IMR-90 (cell line): ENCODE results near the gene IQGAP2. TPM values are rescaled to one million over a fixed set of nuclear protein-coding genes. Genes with fewer than 3 reads are reported as not detected.

ENCODE experiments used
- ATAC-seq: fragments of 200-7000 bp; cut with Tn5 transposase; 2 replicates; pipeline ENCODE4 v1.9.1; 2020; ENCODE audit warnings: low read depth, mild to moderate bottlenecking, moderate library complexity
- BruUV-seq: library from RNA; stranded (reverse); fragments of 400-500 nt; replicated peaks from 2 replicates; lab custom pipeline; 2021; lab: Mats Ljungman, UMichigan
- CTCF ChIA-PET: fragments of 300-600 bp; formaldehyde crosslinking; extraction: SDS; loops from one replicate; lab custom pipeline; 2021; ENCODE audit warnings: antibody characterized with exemption; lab: Yijun Ruan, JAX
- POLR2A ChIA-PET: fragments of 300-600 bp; sonication (Branson Sonifier 250); formaldehyde crosslinking; loops from one replicate; lab custom pipeline; 2022; ENCODE audit warnings: antibody characterized with exemption; ENCODE audit not compliant: unreplicated experiment; lab: Charles Lee
- DNase-seq: peaks from one replicate; pipeline ENCODE4 v3.0.0; 2013
- H2AFZ ChIP-seq: replicated peaks from 2 replicates; pipeline ENCODE3; 2013; ENCODE audit warnings: low read length, mild to moderate bottlenecking; ENCODE audit not compliant: poor library complexity
- H2AK5ac ChIP-seq: 2 replicates; pipeline ENCODE4 v1.6.1; 2013; ENCODE audit warnings: low read depth, low read length, inconsistent platforms
- H2AK9ac ChIP-seq: replicated peaks from 2 replicates; pipeline ENCODE3; 2013; ENCODE audit warnings: mild to moderate bottlenecking, low read depth, low read length, moderate library complexity; ENCODE audit not compliant: poor library complexity
- H2BK120ac ChIP-seq: 2 replicates; pipeline ENCODE4 v1.6.1; 2013; ENCODE audit warnings: low read depth, low read length, inconsistent platforms
- H2BK15ac ChIP-seq: 3 replicates; pipeline ENCODE4 v1.6.1; 2013; ENCODE audit warnings: low read depth, low read length, inconsistent platforms
- H2BK20ac ChIP-seq: 2 replicates; pipeline ENCODE4 v1.6.1; 2013; ENCODE audit warnings: low read depth, mild to moderate bottlenecking, inconsistent platforms, low read length, moderate library complexity
- H2BK5ac ChIP-seq: 2 replicates; pipeline ENCODE4 v1.6.1; 2013; ENCODE audit warnings: mild to moderate bottlenecking, low read depth, low read length, inconsistent platforms; ENCODE audit not compliant: poor library complexity, severe bottlenecking
- H3K14ac ChIP-seq: replicated peaks from 2 replicates; pipeline ENCODE4 v1.6.1; 2013; ENCODE audit warnings: low read depth, low read length, inconsistent platforms
- H3K18ac ChIP-seq: 2 replicates; pipeline ENCODE4 v1.6.1; 2013; ENCODE audit warnings: low read depth, low read length, control low read depth
- H3K23ac ChIP-seq: 2 replicates; pipeline ENCODE4 v1.6.1; 2013; ENCODE audit warnings: low read depth, low read length, inconsistent platforms
- H3K27ac ChIP-seq: 2 replicates; pipeline ENCODE4 v1.5.1; 2013; ENCODE audit warnings: mild to moderate bottlenecking, control low read depth, low read length; ENCODE audit not compliant: insufficient read depth
- H3K27me3 ChIP-seq: 2 replicates; pipeline ENCODE4 v1.6.1; 2013; ENCODE audit warnings: low read length; ENCODE audit not compliant: control insufficient read depth, insufficient read depth
- H3K36me3 ChIP-seq: 2 replicates; pipeline ENCODE4 v1.6.1; 2013; ENCODE audit warnings: low read length, mixed read lengths; ENCODE audit not compliant: control insufficient read depth, insufficient read depth
- H3K4ac ChIP-seq: 2 replicates; pipeline ENCODE4 v1.6.1; 2013; ENCODE audit warnings: low read depth, low read length, inconsistent platforms
- H3K4me1 ChIP-seq: 2 replicates; pipeline ENCODE4 v1.6.1; 2013; ENCODE audit warnings: low read length, mixed read lengths; ENCODE audit not compliant: control insufficient read depth, insufficient read depth
- H3K4me2 ChIP-seq: 2 replicates; pipeline ENCODE4 v1.6.1; 2013; ENCODE audit warnings: low read depth, mild to moderate bottlenecking, control low read depth, low read length, moderate library complexity
- H3K4me3 ChIP-seq: 2 replicates; pipeline ENCODE4 v1.5.1; 2013; ENCODE audit warnings: low read depth, mild to moderate bottlenecking, control low read depth, low read length, moderate library complexity; ENCODE audit not compliant: insufficient read depth
- H3K56ac ChIP-seq: 2 replicates; pipeline ENCODE4 v1.6.1; 2013; ENCODE audit warnings: low read length, inconsistent platforms; ENCODE audit not compliant: insufficient read depth; ENCODE audit errors: extremely low read depth
- H3K79me1 ChIP-seq, 2 experiments: 2 replicates each; pipeline ENCODE4 v1.6.1; 2013; ENCODE audit warnings: low read length in 2 of 2, inconsistent platforms in 1 of 2, low read depth in 1 of 2
- H3K9ac ChIP-seq: 2 replicates; pipeline ENCODE4 v1.6.1; 2013; ENCODE audit warnings: low read depth, low read length, control low read depth
- H3K9me1 ChIP-seq: 2 replicates; pipeline ENCODE4 v1.6.1; 2013; ENCODE audit warnings: low read length, inconsistent platforms; ENCODE audit not compliant: insufficient read depth
- H3K9me3 ChIP-seq: 2 replicates; pipeline ENCODE4 v1.6.1; 2013; ENCODE audit warnings: low read length; ENCODE audit not compliant: control insufficient read depth, insufficient read depth
- H4K20me1 ChIP-seq: 2 replicates; pipeline ENCODE4 v1.6.1; 2013; ENCODE audit warnings: low read length, inconsistent platforms; ENCODE audit not compliant: insufficient read depth
- H4K5ac ChIP-seq: 2 replicates; pipeline ENCODE4 v1.6.1; 2013; ENCODE audit warnings: mild to moderate bottlenecking, low read depth, low read length, control low read depth
- H4K8ac ChIP-seq, 2 experiments: 2 replicates each; pipeline ENCODE4 v1.6.1; 2013; ENCODE audit warnings: low read depth in 2 of 2, low read length in 2 of 2, control low read depth in 1 of 2, inconsistent platforms in 1 of 2
- H4K91ac ChIP-seq: 2 replicates; pipeline ENCODE4 v1.6.1; 2013; ENCODE audit warnings: low read depth, low read length, inconsistent platforms; ENCODE audit not compliant: insufficient read depth
- BHLHE40 ChIP-seq: fragments of 150-350 bp; IDR thresholded peaks from 2 replicates; pipeline ENCODE4 v1.6.1; 2016; ENCODE audit warnings: mild to moderate bottlenecking, low read depth, low read length
- CHD1 ChIP-seq: IDR thresholded peaks from 2 replicates; pipeline ENCODE4 v1.6.1; 2012; ENCODE audit warnings: low read depth, low read length, improper control_type of control experiment
- CTCF ChIP-seq: conservative IDR thresholded peaks from 2 replicates; pipeline ENCODE4 v1.5.1; 2012; ENCODE audit warnings: mild to moderate bottlenecking, low read depth, low read length, improper control_type of control experiment
- FOS ChIP-seq: fragments of 150-350 bp; IDR thresholded peaks from 2 replicates; pipeline ENCODE4 v1.6.1; 2016; ENCODE audit warnings: low read depth, low read length
- MAFK ChIP-seq: IDR thresholded peaks from 2 replicates; pipeline ENCODE4 v1.6.1; 2012; ENCODE audit warnings: low read depth, low read length, improper control_type of control experiment
- NFE2L2 ChIP-seq: fragments of 150-350 bp; IDR thresholded peaks from 2 replicates; pipeline ENCODE4 v1.6.1; 2016; ENCODE audit warnings: low read depth, mild to moderate bottlenecking, low read length
- RCOR1 ChIP-seq: IDR thresholded peaks from 2 replicates; pipeline ENCODE4 v1.6.1; 2012; ENCODE audit warnings: mild to moderate bottlenecking, low read length, improper control_type of control experiment; ENCODE audit not compliant: insufficient replicate concordance
- RFX5 ChIP-seq: IDR thresholded peaks from 2 replicates; pipeline ENCODE4 v1.8.0; 2012; ENCODE audit warnings: low read depth, mild to moderate bottlenecking, low read length, moderate library complexity
- SMC3 ChIP-seq: fragments of 150-350 bp; IDR thresholded peaks from 2 replicates; pipeline ENCODE4 v1.6.1; 2016; ENCODE audit warnings: low read depth, mild to moderate bottlenecking, antibody characterized with exemption, low read length, moderate library complexity
- WGBS, 2 experiments: methylation state at CpG; one replicate each; pipeline versions ENCODE4 v1.1.5 to v1.1.7; 2013; ENCODE audit warnings: missing lambda C conversion rate in 2 of 2; ENCODE audit not compliant: insufficient read length in 1 of 2; ENCODE audit errors: extremely low coverage in 2 of 2; 5-methylcytosine and 5-hydroxymethylcytosine counted together
- dilution Hi-C: fragments of 300-500 bp; cut with HindIII; formaldehyde crosslinking; loops from one replicate; pipeline ENCODE4 v1.14.3; 2018; ENCODE audit warnings: low sequenced_read_pairs; ENCODE audit not compliant: unreplicated experiment
- in situ Hi-C: fragments of 300-500 bp; cut with MboI; formaldehyde crosslinking; loops from 3 replicates; pipeline ENCODE4 v1.14.3; 2019; ENCODE audit warnings: low sequenced_read_pairs, inconsistent platforms, mixed read lengths
- intact Hi-C: fragments of 100-400 bp; cut with micrococcal nuclease; formaldehyde crosslinking; loops from 2 replicates; pipeline ENCODE4 v1.10.0; 2022
- polyA plus RNA-seq, 3 experiments: library from polyadenylated mRNA; depleted of rRNA; stranded (reverse); fragments of >200 nt; gene quantifications; 2 replicates each; pipeline ENCODE4 v1.2.3, GENCODE V29; 2012; ENCODE audit warnings: low replicate concordance in 1 of 3
- total RNA-seq: library from RNA; depleted of rRNA; stranded (reverse); fragments of >200 nt; gene quantifications from 2 replicates; pipeline ENCODE4 v1.2.3, GENCODE V29; 2012
- TF ChIP-seq, protein P1 (sequence below): fragments of 150-350 bp; IDR thresholded peaks from 2 replicates; pipeline ENCODE4 v1.6.1; 2017; ENCODE audit warnings: mild to moderate bottlenecking, antibody characterized with exemption, low read length, low read depth

The IQGAP2 gene
- total and polyA plus RNA-seq, 2 of the 4 experiments (the other 2 are of a cell fraction), result 0.21 to 0.36 TPM

DNA sequence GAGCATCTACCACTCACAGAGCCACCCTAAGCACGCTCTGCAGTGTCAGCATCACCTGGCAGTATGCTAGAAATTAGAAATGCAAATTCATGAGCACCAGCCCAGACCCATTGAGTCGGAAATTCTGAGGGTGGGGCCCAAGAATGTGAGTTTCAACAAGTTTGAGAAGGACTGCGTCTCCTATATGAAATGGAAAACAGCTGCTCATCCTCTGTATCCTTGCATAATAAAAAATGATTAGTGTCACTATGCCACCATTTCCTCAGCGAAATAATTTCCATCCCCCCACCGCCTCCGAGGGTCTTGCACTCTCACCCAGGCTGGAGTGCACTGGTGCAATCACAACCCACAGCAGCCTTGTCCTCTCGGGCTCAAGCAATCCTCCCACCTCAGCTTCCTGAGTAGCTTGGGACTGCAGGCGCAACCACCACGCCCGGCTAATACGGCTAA lies 1.3 kb upstream of the IQGAP2 start:
- no peak overlapping the region for H3K14ac ChIP-seq
- ChIA-PET POLR2A (no interaction called here), CTCF (interaction anchor here (0.6 to 0.9 kb wide), 2 partner anchors 26 to 122 kb away, joined by 3 read pairs; no protein-coding TSS in a partner anchor)
- H3K56ac ChIP-seq, result no peak overlapping the region
- no peaks in the 10 kb centered on the region for H3K9me3 ChIP-seq
- H3K27ac ChIP-seq, result no peak overlapping the region
- no peak overlapping the region for H2BK15ac ChIP-seq
- DNase-seq (no peak), ATAC-seq (no peak)
- TF ChIP-seq MAFK (no peak), SMC3 (no peak), FOS (no peak), RFX5 (no peak), NFE2L2 (no peak), CHD1 (no peak), BHLHE40 (no peak), RCOR1 (no peak), CTCF (no peak)
- TF ChIP-seq, protein P1, sequence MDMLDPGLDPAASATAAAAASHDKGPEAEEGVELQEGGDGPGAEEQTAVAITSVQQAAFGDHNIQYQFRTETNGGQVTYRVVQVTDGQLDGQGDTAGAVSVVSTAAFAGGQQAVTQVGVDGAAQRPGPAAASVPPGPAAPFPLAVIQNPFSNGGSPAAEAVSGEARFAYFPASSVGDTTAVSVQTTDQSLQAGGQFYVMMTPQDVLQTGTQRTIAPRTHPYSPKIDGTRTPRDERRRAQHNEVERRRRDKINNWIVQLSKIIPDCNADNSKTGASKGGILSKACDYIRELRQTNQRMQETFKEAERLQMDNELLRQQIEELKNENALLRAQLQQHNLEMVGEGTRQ, result no peak
- no peaks in the 10 kb centered on the region for H3K79me1 ChIP-seq
- no peak overlapping the region for H3K23ac ChIP-seq
- WGBS, 2 experiments, result 36% methylated on average over 6 of the region's 11 CpGs; no CpG with 5 or more reads in 1 of the 2 experiments
- H4K20me1 ChIP-seq, result no peaks in the 10 kb centered on the region
- no peak overlapping the region for H2AK9ac ChIP-seq
- no peak overlapping the region for H4K91ac ChIP-seq
- H3K18ac ChIP-seq, result no peak overlapping the region
- no peak overlapping the region for H3K4ac ChIP-seq
- no peak overlapping the region for H2BK20ac ChIP-seq
- no peaks in the 10 kb centered on the region for H3K4me1 ChIP-seq
- H3K27me3 ChIP-seq, result peaks cover 43% of the 10 kb centered on the region
- H4K8ac ChIP-seq, result no peak overlapping the region
- H2BK5ac ChIP-seq, result no peak overlapping the region
- H3K9ac ChIP-seq, result no peak overlapping the region
- no peaks in the 10 kb centered on the region for H3K9me1 ChIP-seq
- intact Hi-C loops, result loop anchor here (5.0 to 10.0 kb wide), 2 partner anchors 180 to 373 kb away; no protein-coding TSS in a partner anchor
- no peaks in the 10 kb centered on the region for H3K36me3 ChIP-seq
- no TSS peak for BruUV-seq
- no peak overlapping the region for H4K5ac ChIP-seq
- in situ Hi-C loops, result no loop called here
- no peak overlapping the region for H2AK5ac ChIP-seq
- dilution Hi-C loops, result no loop called here
- H3K4me2 ChIP-seq, result no peak overlapping the region; the same call in 1 of the 2 replicates
- H2BK120ac ChIP-seq, result no peak overlapping the region
- no peak overlapping the region for H2AFZ ChIP-seq
- H3K4me3 ChIP-seq, result no peak overlapping the region
